22Rv1 (cell line): Measurements from ENCODE around the gene SGSH.

Source experiments
- CTCF ChIP-seq: fragments of 450-650 bp; IDR thresholded peaks from 2 replicates; pipeline ENCODE4 v1.5.1; 2017; ENCODE audit warnings: mild to moderate bottlenecking
- ZFX ChIP-seq: fragments of 450-650 bp; IDR thresholded peaks from 2 replicates; pipeline ENCODE4 v1.6.1; 2017; ENCODE audit warnings: antibody characterized with exemption, borderline replicate concordance

GRCh38 chr17:80160536-80160935, 59.6 kb downstream of the SGSH start:
- TF ChIP-seq CTCF: no peak
- no peak for TF ChIP-seq ZFX
